Choroid plexus epithelial cell (primary cell): Measurements from ENCODE around the gene PAQR9.

Source experiments
- DNase-seq: peaks from one replicate; pipeline ENCODE4 v3.0.0-alpha.2; 2010; ENCODE audit warnings: low read depth
- H3K4me3 ChIP-seq: 2 replicates; pipeline ENCODE4 v1.5.1; 2011; ENCODE audit warnings: low read depth, mild to moderate bottlenecking, control low read depth, low read length, moderate library complexity
- TF ChIP-seq, protein P1 (sequence below): conservative IDR thresholded peaks from 2 replicates; pipeline ENCODE4 v1.5.1; 2011; ENCODE audit warnings: low read depth, mild to moderate bottlenecking, control low read depth, inconsistent platforms, low read length, moderate library complexity

Gene PAQR9

DNA sequence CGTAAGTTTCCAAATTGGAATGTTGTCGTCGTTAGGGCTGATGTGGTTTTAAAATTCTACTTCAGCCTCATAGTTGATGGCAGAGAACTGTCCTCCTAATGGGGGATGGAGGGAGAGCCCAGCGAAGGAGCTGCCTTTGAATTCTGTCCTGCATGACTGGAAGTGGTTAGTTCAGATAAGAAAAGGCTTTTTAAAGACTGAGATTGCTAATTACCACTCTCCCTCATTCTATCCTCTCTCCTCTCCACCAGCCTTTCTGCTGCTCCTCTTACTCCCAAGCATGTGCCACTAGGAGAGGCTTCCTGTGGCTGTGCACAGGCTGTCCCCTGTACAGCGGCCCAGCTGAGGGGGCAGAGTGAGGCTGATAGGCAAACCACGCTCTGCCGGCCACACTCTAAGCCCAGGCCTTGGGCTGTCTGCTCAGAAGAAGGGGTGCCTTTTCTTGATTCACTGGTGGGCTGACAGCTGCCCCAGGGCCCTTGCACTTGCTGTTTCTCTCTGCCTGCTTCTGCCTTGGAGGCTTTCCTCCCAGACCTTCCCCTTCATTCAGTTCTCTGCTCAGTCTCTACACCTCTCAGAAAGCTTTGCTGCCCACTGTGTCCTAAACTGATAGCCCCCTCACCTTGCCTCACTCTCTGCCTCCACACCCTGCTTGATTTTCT lies 8.7 kb upstream of the PAQR9 start:
- DNase-seq: no peak
- no peak overlapping the region for H3K4me3 ChIP-seq
- TF ChIP-seq, protein P1, sequence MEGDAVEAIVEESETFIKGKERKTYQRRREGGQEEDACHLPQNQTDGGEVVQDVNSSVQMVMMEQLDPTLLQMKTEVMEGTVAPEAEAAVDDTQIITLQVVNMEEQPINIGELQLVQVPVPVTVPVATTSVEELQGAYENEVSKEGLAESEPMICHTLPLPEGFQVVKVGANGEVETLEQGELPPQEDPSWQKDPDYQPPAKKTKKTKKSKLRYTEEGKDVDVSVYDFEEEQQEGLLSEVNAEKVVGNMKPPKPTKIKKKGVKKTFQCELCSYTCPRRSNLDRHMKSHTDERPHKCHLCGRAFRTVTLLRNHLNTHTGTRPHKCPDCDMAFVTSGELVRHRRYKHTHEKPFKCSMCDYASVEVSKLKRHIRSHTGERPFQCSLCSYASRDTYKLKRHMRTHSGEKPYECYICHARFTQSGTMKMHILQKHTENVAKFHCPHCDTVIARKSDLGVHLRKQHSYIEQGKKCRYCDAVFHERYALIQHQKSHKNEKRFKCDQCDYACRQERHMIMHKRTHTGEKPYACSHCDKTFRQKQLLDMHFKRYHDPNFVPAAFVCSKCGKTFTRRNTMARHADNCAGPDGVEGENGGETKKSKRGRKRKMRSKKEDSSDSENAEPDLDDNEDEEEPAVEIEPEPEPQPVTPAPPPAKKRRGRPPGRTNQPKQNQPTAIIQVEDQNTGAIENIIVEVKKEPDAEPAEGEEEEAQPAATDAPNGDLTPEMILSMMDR: no peak

DNA sequence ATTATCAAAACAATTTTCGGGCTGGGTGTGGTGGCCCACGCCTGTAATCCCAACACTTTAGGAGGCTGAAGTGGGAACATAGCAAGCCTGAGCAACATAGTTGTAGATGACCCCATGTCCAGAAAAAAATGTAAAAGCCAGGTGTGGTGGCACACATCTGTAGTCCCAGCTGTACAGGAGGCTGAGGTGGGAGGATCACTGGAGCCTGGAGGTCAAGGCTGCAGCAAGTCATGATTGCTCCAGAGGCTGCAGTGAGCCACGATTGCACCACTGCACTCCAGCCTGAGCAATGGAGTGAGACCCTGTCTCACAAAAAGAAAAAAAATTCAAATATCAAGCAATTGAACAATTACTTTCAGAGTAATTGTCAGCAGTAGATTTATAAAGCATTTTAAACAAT lies 8.0 kb upstream of the PAQR9 start:
- DNase-seq: no peak
- TF ChIP-seq, protein P1: no peak
- no peak overlapping the region for H3K4me3 ChIP-seq

DNA sequence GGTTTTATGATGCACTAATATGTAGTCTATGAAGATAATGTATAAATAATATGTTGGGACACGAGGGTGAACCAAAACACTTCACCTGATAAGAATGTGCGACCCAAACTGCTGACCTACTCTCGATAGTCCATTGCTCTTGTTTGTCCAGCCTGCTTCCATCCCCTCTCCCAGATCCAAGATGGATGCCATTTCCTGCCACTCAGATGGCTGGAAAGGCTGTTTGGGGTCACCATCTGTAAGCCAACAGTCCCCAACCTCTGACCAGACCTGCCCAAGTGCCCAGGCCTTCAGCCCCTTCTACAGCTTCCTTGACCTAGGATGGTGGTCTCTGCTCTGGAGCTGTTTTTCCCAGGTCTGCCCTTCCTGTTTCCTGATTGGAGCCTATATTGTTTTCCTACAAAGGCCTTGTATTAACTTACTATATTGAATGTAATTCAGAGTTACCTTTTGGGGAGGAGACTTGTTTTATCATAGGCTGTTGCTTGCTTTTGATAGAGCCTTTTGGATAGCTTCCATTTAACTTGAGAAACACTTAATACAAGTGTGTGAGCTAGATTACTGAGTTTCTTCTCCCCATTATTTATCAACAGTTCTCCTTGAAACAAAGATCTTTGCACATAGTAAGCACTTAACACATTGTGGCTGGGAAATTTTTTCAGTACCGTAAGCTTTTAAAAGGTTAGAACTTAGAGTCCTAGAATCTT lies 5.0 kb upstream of the PAQR9 start:
- TF ChIP-seq, protein P1: no peak
- H3K4me3 ChIP-seq: no peak overlapping the region
- DNase-seq: no peak

DNA sequence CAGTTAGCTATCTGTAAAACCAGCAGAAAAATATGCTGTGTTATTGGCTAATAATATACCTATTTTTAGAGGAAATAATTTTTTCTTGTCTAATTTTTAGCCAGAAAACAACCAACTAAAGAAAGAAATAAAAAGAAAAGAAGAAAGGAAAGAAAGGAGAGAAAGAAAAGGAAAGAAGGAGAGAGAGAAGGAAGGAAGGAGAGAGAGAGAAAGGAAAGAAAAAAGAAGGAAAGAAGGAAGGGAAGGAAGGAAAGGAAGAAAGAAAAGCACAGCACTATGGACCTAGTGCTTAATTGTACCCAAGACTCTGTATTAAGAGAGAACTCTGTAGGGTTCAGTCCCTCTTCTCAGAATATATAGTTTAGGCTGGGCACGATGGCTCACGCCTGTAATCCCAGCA lies 3.3 kb upstream of the PAQR9 start:
- DNase-seq: no peak
- TF ChIP-seq, protein P1: no peak
- H3K4me3 ChIP-seq: no peak overlapping the region

DNA sequence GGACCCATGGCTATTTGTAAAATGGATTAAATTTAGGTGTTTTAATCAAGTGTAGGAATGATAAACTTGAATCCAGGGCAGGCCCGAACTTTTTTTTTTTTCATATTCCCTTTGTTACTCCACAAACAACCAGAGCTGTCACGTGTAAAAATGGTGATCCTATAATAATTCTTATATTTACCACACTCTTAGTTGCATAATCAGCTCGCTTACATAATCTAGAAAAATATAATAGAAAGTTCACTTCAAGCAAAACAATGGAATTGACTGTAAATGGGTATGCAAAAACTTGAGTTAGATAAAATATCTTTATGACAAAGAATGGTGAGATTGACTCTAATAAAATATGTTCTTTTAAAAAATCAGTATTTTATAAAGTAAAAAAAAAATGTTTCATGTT lies 2.1 kb upstream of the PAQR9 start:
- H3K4me3 ChIP-seq: no peak overlapping the region
- no peak for DNase-seq
- TF ChIP-seq, protein P1: no peak

DNA sequence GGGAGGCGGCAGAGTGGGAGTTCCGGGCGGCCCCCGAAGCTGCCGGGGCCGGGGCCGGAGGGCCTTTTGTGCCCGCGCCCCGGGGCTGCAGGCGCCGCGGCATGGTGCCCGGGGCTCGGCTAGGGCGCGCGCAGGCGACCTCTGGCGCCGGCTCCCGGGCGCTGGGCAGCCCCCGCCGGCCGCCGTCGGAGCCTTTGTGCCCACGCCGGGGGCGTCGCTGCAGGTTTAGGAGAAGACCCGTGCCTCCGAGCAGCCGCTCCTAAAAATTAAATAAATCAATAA lies 299 bp downstream of the PAQR9 start:
- TF ChIP-seq, protein P1: no peak
- no peak for DNase-seq
- peak overlapping the region; percentile 57 for H3K4me3 ChIP-seq
